ENCODE results near the gene RUFY1.
"Not testable (repeated sequence)": the region's sequence is repeated elsewhere in the genome, so short reads cannot be mapped to it uniquely, and the experiment has no call there.

GRCh38 chr5:179522107-179522506 is 28.2 kb upstream of the RUFY1 start:
- TF ChIP-seq CTCF (optimal IDR thresholded peaks at IDR 0.05 in 1 of 3, IDR thresholded peaks at IDR 0.05 in 1 of 3, conservative IDR thresholded peaks at IDR 0.05 in 1 of 3; ENCODE audit: extremely low read depth in 1 of 3, insufficient read depth in 2 of 3, low read length in 3 of 3); EZH2 (IDR thresholded peaks at IDR 0.05; ENCODE audit: low read length): not testable (repeated sequence)
